ENCODE results near the gene SEL1L.

SEL1L gene

DNA sequence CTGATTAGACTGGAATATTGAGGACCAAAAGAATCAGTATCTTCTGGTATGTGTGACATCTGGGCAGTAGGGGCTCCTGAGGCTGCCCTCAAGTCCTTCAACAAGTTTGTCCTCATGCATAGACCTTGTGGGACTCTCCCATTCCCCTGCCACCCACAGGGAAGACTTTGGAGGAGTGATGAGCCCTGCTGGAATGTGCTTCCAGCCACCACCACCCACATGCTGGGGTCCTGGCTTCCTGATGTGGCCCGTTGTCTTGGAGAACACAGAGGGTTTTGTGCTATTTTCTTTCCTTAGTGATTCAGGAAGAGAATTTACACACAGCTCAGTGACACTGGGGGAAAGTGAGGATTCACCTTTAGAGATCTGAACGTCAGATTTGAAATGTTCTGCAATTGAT, 29.2 kb upstream of the SEL1L start:
- no peak overlapping the region for H3K4me3 ChIP-seq (replicated peaks; ENCODE audit: low read depth, low read length)
- TF ChIP-seq CTCF (IDR thresholded peaks at IDR 0.05; ENCODE audit: low read depth, low read length, missing control alignments) = no peak
- no peak for DNase-seq (ENCODE audit: extremely low read depth, low read depth)

DNA sequence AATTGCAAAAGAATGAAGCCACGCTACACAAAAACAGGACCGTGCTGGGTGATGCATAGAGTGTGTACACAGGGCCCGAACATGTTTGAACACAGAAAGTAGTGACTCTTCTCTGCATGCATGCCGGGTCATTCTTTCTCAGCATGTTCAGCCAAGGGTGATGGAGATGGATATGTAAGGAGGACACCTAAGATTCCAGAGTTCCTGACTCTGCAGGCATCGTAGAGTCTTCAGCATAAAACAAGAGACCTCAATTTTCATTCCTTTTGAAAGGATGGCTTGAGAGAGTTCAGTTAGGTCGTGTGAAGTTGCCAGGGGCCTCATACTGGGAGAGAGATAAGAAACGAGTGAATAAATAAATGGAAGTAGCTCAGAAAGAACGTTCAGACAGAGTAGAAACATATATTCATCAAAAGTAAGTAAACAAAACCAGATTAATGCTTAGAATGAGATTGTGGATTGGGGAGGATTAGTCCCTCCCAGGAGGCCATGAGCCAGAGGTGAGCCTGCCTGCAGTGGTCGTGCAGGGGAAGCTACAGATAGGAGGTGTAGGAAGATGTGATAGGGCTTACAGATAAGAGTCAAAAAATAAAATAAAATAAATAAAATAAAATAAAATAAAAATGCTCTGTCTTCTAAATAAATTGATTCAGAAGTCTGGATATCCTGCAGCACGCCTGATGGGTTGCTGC, 27.6 kb upstream of the SEL1L start:
- TF ChIP-seq CTCF (IDR thresholded peaks at IDR 0.05; ENCODE audit: low read depth, low read length, missing control alignments) = no peak
- DNase-seq (ENCODE audit: extremely low read depth, low read depth) = no peak

GRCh38 chr14:81559385-81559784, 25.7 kb upstream of the SEL1L start:
- DNase-seq (ENCODE audit: extremely low read depth, low read depth) = no peak
- H3K4me3 ChIP-seq (replicated peaks; ENCODE audit: low read depth, low read length) = no peak overlapping the region
- TF ChIP-seq CTCF (IDR thresholded peaks at IDR 0.05; ENCODE audit: low read depth, low read length, missing control alignments) = no peak

More for the DNA sequence above, 27.6 kb upstream of the SEL1L start:
- H3K4me3 ChIP-seq (replicated peaks; ENCODE audit: low read depth, low read length) = no peak overlapping the region

DNA sequence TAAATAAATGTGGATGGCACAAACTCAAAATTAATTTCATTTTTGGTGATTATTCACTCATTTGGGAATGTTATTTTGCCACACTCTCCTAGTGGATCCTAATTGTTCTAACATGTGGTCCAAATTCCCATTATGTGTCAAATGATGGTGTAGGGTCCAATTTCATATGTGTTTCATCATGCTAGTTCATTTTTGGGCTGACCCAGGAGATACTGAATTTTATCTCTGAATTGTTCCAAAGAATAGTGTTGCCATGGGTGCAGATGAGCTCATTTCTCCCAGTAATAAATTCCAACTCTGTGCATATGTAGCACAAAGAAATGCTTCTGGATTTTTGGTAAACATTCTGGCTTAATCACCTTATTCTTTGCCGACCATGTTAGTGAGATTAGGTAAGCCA, 23.5 kb upstream of the SEL1L start:
- TF ChIP-seq CTCF (IDR thresholded peaks at IDR 0.05; ENCODE audit: low read depth, low read length, missing control alignments) = no peak
- H3K4me3 ChIP-seq (replicated peaks; ENCODE audit: low read depth, low read length) = no peak overlapping the region
- no peak for DNase-seq (ENCODE audit: extremely low read depth, low read depth)

DNA sequence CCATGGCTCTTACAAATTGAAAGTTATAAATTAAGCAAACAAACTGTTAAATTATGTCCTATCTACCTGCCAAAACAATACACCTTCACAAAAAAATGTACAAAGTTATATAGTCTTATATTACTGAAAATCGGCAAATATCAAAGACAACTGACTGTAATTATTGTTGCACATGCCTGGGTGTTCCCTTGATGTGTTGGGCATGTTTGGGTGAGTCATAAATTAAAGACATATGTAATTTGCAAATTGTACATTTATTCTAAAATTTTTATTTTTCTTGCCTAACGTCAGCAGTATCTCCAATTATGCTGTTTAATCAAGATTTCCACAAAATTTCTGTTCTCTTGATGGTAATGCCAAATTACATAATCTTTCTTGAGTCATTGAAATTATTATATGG, 22.0 kb upstream of the SEL1L start:
- TF ChIP-seq CTCF (IDR thresholded peaks at IDR 0.05; ENCODE audit: low read depth, low read length, missing control alignments) = no peak

GRCh38 chr14:81555051-81555450, 21.4 kb upstream of the SEL1L start:
- no peak for TF ChIP-seq CTCF (IDR thresholded peaks at IDR 0.05; ENCODE audit: low read depth, low read length, missing control alignments)
- H3K4me3 ChIP-seq (replicated peaks; ENCODE audit: low read depth, low read length) = no peak overlapping the region
- no peak for DNase-seq (ENCODE audit: extremely low read depth, low read depth)

More for the DNA sequence above, 22.0 kb upstream of the SEL1L start:
- no peak overlapping the region for H3K4me3 ChIP-seq (replicated peaks; ENCODE audit: low read depth, low read length)
- no peak for DNase-seq (ENCODE audit: extremely low read depth, low read depth)

GRCh38 chr14:81551471-81551870, 17.8 kb upstream of the SEL1L start:
- TF ChIP-seq CTCF (IDR thresholded peaks at IDR 0.05; ENCODE audit: low read depth, low read length, missing control alignments) = no peak
- no peak overlapping the region for H3K4me3 ChIP-seq (replicated peaks; ENCODE audit: low read depth, low read length)
- DNase-seq (ENCODE audit: extremely low read depth, low read depth) = no peak
